ENCODE results near the gene ASPHD2. TPM values are rescaled to one million over a fixed set of nuclear protein-coding genes. Genes with fewer than 3 reads are reported as not detected.
"Not testable (repeated sequence)": the region's sequence is repeated elsewhere in the genome, so short reads cannot be mapped to it uniquely, and the experiment has no call there.

The ASPHD2 gene
- total RNA-seq, 1 experiment from 2014 or later: 2.7 TPM

- peak; percentile 82 for DNase-seq (ENCODE audit: low read depth)
Measured at GRCh38 chr22:26416670-26417276, 12.3 kb upstream of the ASPHD2 start.

DNA sequence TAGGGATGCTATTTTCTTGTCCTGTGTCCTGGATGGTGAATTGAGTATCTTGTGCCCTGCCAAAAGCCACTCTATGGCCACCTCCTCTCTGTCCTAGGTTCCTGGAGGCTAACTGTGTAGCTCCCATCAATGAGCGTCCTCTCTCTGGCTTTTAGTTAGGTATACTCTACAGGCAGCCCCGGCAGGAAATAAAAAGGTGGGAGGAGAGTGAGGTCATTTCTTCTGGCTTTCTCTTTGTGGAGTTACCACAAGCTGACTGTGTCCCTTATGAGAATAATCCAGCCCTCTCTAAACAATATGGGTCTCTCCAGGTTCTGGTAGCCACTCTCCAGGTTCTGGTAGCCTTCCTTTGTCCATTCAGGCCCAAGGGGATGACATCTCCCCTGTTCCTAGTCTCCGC, 11.7 kb upstream of the ASPHD2 start:
- DNase-seq (ENCODE audit: low read depth): peak; percentile 28

DNA sequence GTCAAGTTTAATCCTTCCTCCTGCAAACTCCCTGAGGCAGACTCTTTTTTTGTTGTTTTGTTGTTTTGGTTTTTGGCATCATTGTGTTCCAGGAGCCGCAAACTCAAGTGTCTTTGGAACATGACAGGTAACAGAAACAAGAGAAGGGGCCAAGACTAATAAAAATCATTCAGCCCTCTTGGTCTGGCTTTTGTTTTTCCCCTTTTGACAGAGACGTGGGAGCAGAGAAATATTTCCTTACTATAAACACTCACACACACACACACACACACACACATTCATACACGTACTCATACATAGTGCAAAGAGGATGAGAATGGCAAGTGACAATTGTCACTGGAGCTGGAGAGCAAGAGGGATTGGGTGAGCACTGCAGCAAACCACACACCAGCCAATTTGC, 10.4 kb upstream of the ASPHD2 start:
- no peak for DNase-seq (ENCODE audit: low read depth)

DNA sequence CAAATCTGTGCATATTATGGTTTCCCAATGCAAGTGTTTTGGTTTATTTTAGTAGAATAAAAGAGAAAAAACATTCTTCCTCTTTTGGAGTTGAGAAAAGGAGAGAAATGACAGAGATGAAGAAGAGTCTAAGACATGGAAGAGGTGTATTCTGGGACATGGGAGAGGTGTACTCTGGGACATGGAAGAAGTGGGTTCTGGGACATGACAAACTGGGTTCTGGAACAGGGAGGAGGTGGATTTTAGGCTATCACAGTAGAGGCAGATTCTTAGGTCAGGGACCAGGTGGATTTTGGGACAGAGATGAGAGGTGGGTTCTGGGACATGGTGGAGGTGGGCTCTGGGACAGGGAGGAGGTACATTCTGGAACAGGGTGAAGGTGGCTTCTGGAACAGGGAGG, 2.1 kb upstream of the ASPHD2 start:
- DNase-seq (ENCODE audit: low read depth): no peak

- no peak for DNase-seq (ENCODE audit: low read depth)
Measured at GRCh38 chr22:26429458-26430286, 612 bp downstream of the ASPHD2 start.

GRCh38 chr22:26430600-26430999, 1.5 kb downstream of the ASPHD2 start:
- DNase-seq (ENCODE audit: low read depth): no peak

GRCh38 chr22:26431261-26431995, 2.4 kb downstream of the ASPHD2 start:
- DNase-seq (ENCODE audit: low read depth): peak; percentile 16

DNA sequence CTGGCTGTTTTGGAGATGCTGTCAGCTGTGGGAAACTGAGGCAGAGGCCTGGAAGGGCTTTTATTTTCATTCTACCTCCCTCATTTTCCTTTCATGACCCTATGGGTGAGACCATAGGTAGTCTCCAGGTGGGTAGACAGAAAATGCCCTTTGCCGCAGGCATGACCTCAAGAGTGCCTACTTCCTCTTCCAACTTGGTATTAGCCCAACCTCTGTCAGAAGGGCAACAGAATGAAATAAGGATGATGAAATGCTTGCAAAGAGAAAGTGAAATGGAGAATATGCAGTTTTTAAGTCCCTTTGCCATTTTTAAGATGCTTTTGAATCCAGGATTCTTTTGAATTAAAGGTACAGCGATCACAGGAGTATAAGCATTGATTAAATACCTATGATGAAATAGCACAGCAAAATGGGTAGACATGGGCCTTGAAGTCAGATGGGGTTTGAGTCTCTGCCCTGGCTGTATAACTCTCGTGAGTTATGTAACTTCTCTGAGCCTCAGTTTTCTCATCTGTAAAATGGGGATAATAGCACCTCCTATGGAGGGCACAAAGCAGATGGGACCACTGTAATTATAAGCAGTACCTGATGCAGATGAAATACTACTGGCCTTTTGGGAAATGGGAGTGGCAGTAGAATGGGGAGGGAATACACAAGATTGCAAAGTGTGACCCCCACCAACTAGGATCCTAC, 3.7 kb downstream of the ASPHD2 start:
- no peak for DNase-seq (ENCODE audit: low read depth)

DNA sequence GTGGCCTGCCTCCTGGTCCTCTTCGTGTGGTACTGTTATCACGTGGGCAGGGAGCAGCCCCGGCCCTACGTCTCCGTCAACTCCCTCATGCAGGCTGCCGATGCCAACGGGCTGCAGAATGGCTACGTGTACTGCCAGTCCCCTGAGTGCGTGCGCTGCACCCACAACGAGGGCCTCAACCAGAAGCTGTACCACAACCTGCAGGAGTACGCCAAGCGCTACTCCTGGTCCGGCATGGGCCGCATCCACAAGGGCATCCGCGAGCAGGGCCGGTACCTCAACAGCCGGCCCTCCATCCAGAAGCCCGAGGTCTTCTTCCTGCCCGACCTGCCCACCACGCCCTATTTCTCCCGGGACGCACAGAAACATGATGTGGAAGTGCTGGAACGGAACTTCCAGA, 4.7 kb downstream of the ASPHD2 start:
- no peak for DNase-seq (ENCODE audit: low read depth)

DNA sequence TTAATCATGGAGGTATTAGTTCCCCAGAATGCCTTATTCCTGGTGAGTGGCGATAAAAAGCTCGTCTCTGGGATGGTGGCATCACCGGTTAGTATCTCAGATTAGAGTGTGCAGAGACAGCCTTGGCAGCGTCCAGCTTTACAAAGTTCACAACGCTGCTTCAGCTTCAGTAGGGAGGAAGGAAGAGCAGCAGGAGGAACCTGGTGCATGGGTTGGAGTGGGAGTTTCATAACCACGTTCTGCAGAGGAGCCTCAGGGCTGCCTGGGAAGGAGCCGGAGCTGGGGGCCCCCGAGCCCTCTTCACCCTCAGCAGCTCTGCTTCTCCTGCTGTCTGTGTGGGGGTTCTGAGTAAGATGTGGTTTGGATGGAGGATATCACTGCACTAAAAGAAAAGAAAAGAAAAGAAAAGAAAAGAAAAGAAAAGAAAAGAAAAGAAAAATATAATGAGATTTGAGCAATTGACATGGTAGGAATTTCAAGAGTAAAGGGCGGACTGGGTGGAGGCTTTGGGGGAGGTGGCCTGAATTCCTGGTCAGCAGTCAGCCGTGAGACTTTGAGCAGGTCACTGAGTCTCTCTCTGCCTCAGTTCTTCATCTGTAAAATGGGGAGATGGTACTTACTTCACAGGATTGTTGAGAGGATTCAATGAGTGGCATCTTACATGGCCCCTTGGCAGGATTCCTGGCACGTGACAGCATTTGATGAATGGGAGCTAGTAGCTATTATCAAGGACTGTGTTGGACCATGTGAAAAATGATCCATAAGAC, 6.5 kb downstream of the ASPHD2 start:
- DNase-seq (ENCODE audit: low read depth): no peak

- no peak for DNase-seq (ENCODE audit: low read depth)
Measured at GRCh38 chr22:26436903-26437515, 7.9 kb downstream of the ASPHD2 start.

- DNase-seq (ENCODE audit: low read depth): no peak
Measured at GRCh38 chr22:26437694-26438392, 8.8 kb downstream of the ASPHD2 start.

- not testable (repeated sequence) for DNase-seq (ENCODE audit: low read depth)
Measured at GRCh38 chr22:26438776-26439175, 9.7 kb downstream of the ASPHD2 start.

DNA sequence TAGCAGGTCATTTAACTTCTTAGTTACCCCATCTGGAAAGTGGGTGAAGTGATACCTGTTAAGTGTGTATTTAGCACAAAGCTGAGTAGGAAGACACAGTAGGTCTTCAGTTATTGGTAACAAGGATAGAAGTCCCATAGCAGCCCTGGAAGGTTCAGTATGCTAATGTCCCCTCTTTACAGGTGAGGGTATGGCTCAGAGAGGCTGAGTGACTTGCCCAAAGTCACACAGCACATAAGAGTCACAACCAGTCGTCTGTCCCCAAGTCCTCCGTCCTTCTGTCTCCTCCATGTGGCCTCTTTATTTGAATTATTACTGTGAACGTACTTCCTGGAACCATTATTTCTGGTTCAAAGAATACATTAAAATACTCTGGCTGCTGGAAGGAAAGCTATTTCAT, 10.5 kb downstream of the ASPHD2 start:
- no peak for DNase-seq (ENCODE audit: low read depth)

DNA sequence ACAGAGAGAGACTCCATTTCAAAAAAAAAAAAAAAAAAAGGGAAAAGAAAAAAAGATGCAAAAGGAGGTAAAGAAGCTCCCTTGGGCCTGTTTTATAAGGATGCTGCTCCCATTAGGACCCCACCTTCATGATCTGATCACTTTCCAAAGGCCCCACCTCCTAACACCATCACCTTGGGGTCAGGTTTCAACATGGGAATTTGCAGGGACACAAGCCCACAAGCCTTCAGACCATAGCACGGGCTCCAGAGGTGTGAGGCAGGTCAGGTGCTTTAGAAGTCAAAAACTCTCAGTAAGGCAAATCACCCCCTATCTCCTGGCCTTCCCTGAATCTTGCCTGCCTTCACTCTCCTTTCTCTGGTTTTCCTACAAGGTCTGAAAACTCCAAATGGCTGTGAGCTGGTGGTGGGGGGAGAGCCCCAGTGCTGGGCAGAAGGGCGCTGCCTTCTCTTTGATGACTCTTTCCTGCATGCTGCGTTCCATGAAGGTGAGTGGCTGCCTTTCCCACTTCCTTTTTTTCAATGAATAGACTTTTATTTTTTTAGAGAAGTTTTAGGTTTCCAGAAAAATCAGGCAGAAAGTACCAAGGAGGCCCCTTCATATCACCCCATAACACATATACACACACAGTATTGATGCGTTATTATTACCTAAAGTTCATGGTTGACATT, 13.2 kb downstream of the ASPHD2 start:
- no peak for DNase-seq (ENCODE audit: low read depth)

- DNase-seq (ENCODE audit: low read depth): no peak
Measured at GRCh38 chr22:26443901-26444690, 15.0 kb downstream of the ASPHD2 start.

DNA sequence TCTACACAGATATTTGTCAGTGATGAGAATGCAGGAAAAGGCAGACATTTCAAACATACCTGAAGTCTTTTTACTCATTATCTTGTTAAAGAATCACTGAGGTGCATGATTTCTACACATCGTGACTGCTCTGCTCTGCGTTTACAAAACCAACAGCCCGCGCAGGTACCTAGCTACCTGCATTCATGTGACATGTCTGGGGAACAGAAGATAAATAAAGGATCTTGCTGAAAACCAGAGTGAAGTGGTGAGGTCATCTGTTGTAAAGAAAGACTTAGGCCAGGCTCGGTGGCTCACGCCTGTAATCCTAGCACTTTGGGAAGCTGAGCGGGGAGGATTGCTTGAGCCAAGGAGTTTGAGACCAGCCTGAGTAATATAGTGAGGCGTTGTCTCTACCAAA, 15.7 kb downstream of the ASPHD2 start:
- DNase-seq (ENCODE audit: low read depth): no peak

GRCh38 chr22:26445577-26446275, 16.7 kb downstream of the ASPHD2 start:
- DNase-seq (ENCODE audit: low read depth): no peak
